ENCODE results near the gene SOX5. TPM values are rescaled to one million over a fixed set of nuclear protein-coding genes. Genes with fewer than 3 reads are reported as not detected.

The SOX5 gene
- total RNA-seq, 1 experiment from 2014 or later: 3.1 TPM

GRCh38 chr12:23626791-23627190 is 322.7 kb downstream of the SOX5 start:
- H3K14ac ChIP-seq (ENCODE audit: insufficient read depth, low read length): no peak overlapping the region

More at GRCh38 chr12:23626791-23627190, 322.7 kb downstream of the SOX5 start:
- Histone ChIP-seq H3K4me1 (ENCODE audit: insufficient read depth, low read length) (0 out of 2 replicates have a peak, but pooled peaks cover 4% of the 10 kb centered on the region), H2BK15ac (ENCODE audit: low read depth, low read length) (no peak overlapping the region), H3K23me2 (ENCODE audit: insufficient read length, low read depth, low read length, poor library complexity, severe bottlenecking) (no peaks in the 10 kb centered on the region), H3K23ac (ENCODE audit: insufficient read length, low read depth, low read length) (no peak overlapping the region), H3K4me2 (ENCODE audit: insufficient read depth, insufficient read length, low read length) (no peak overlapping the region), H2BK12ac (ENCODE audit: insufficient read length, low read depth, low read length) (no peak overlapping the region), H3K18ac (ENCODE audit: insufficient read length, low read depth, low read length) (no peak overlapping the region), H2BK5ac (ENCODE audit: insufficient read length, low read length) (no peak overlapping the region), H2BK20ac (ENCODE audit: low read depth, low read length, poor library complexity, severe bottlenecking) (no peak overlapping the region), H4K5ac (ENCODE audit: insufficient read length, low read depth, low read length) (no peak overlapping the region), H2BK120ac (ENCODE audit: low read depth, low read length, poor library complexity, severe bottlenecking) (no peak overlapping the region), H2AK5ac (ENCODE audit: insufficient read length, low read length) (no peak overlapping the region), H3K4ac (ENCODE audit: low read depth, low read length) (no peak overlapping the region), H3T11ph (ENCODE audit: low read length) (no peak overlapping the region), H3K56ac (ENCODE audit: insufficient read length, low read depth, low read length) (no peak overlapping the region), H3K27me3 (ENCODE audit: insufficient read depth, low read length) (no peaks in the 10 kb centered on the region), H3K79me1 (ENCODE audit: insufficient read depth, low read depth, low read length, poor library complexity, severe bottlenecking) (no peaks in the 10 kb centered on the region), H3K27ac (ENCODE audit: insufficient read length, low read depth, low read length) (no peak overlapping the region), H3K79me2 (ENCODE audit: insufficient read depth, low read length) (no peaks in the 10 kb centered on the region), H3K9ac (ENCODE audit: extremely low read depth, insufficient read length, low read length) (no peak overlapping the region), H2AFZ (ENCODE audit: low read length) (no peak overlapping the region), H4K20me1 (ENCODE audit: control insufficient read depth, insufficient read depth, insufficient read length) (no peaks in the 10 kb centered on the region), H4K91ac (ENCODE audit: insufficient read length, low read depth, low read length) (no peak overlapping the region), H3K9me3 (ENCODE audit: control insufficient read depth, low read depth, low read length) (no peaks in the 10 kb centered on the region), H4K8ac (replicated peaks; ENCODE audit: insufficient read length, low read depth, low read length) (no peak overlapping the region)
- H3K4me1 Mint-ChIP-seq: peaks cover 25 to 26% of the 10 kb centered on the region in 2 experiments
- no peak for TF ChIP-seq CTCF (conservative IDR thresholded peaks at IDR 0.05)
- no peak for DNase-seq
- H3K36me3 Mint-ChIP-seq (ENCODE audit: insufficient read depth in 1 of 3, low read depth in 3 of 3): no peaks in the 10 kb centered on the region
- WGBS (ENCODE audit: extremely low coverage, insufficient read length, low lambda C conversion rate): no CpG with 5 or more reads among the region's 3 CpGs
- H3K4me3 Mint-ChIP-seq: no peak overlapping the region
- no peaks in the 10 kb centered on the region for H3K27me3 Mint-ChIP-seq (ENCODE audit: low read depth)
- H3K9me3 Mint-ChIP-seq: no peaks in the 10 kb centered on the region
- H3K27ac Mint-ChIP-seq: no peak overlapping the region

Data from H9 (cell line).